IPS-15b (cell line): ENCODE data around the gene PDIA6.

Source experiments
- H3K27me3 ChIP-seq: one replicate; pipeline ENCODE4 v1.6.1; 2013; ENCODE audit warnings: low read length; ENCODE audit not compliant: control insufficient read depth, insufficient read depth
- H3K36me3 ChIP-seq: one replicate; pipeline ENCODE4 v1.6.1; 2013; ENCODE audit warnings: low read length; ENCODE audit not compliant: control insufficient read depth, insufficient read depth
- H3K4me1 ChIP-seq: one replicate; pipeline ENCODE4 v1.6.1; 2013; ENCODE audit warnings: mild to moderate bottlenecking, low read length; ENCODE audit not compliant: control insufficient read depth, insufficient read depth
- H3K4me3 ChIP-seq: one replicate; pipeline ENCODE4 v1.5.1; 2013; ENCODE audit warnings: low read depth, low read length
- H3K9ac ChIP-seq: one replicate; pipeline ENCODE4 v1.6.1; 2013; ENCODE audit warnings: low read depth, mild to moderate bottlenecking, low read length
- H3K9me3 ChIP-seq: one replicate; pipeline ENCODE4 v1.6.1; 2013; ENCODE audit warnings: mild to moderate bottlenecking, low read length; ENCODE audit not compliant: control insufficient read depth, insufficient read depth

Gene PDIA6

GRCh38 chr2:10764096-10764785 lies 48.3 kb downstream of the PDIA6 start:
- H3K9me3 ChIP-seq: no peaks in the 10 kb centered on the region
- no peaks in the 10 kb centered on the region for H3K4me1 ChIP-seq
- no peaks in the 10 kb centered on the region for H3K36me3 ChIP-seq
- no peaks in the 10 kb centered on the region for H3K27me3 ChIP-seq
- no peak overlapping the region for H3K4me3 ChIP-seq
- no peak overlapping the region for H3K9ac ChIP-seq

GRCh38 chr2:10763461-10763800 lies 49.2 kb downstream of the PDIA6 start:
- H3K27me3 ChIP-seq: no peaks in the 10 kb centered on the region
- H3K4me3 ChIP-seq: no peak overlapping the region
- no peaks in the 10 kb centered on the region for H3K4me1 ChIP-seq
- no peaks in the 10 kb centered on the region for H3K36me3 ChIP-seq
- no peaks in the 10 kb centered on the region for H3K9me3 ChIP-seq
- H3K9ac ChIP-seq: no peak overlapping the region

GRCh38 chr2:10762651-10763460 lies 49.7 kb downstream of the PDIA6 start:
- no peaks in the 10 kb centered on the region for H3K27me3 ChIP-seq
- no peaks in the 10 kb centered on the region for H3K4me1 ChIP-seq
- H3K36me3 ChIP-seq: no peaks in the 10 kb centered on the region
- H3K9me3 ChIP-seq: no peaks in the 10 kb centered on the region
- H3K4me3 ChIP-seq: no peak overlapping the region
- no peak overlapping the region for H3K9ac ChIP-seq

- no peaks in the 10 kb centered on the region for H3K4me1 ChIP-seq
- no peaks in the 10 kb centered on the region for H3K36me3 ChIP-seq
- H3K27me3 ChIP-seq: no peaks in the 10 kb centered on the region
- H3K4me3 ChIP-seq: no peak overlapping the region
- H3K9me3 ChIP-seq: no peaks in the 10 kb centered on the region
- no peak overlapping the region for H3K9ac ChIP-seq
Observed at GRCh38 chr2:10761591-10761990, 51.0 kb downstream of the PDIA6 start.

- Histone ChIP-seq H3K27me3 (no peaks in the 10 kb centered on the region), H3K4me1 (no peaks in the 10 kb centered on the region), H3K9me3 (no peaks in the 10 kb centered on the region), H3K4me3 (no peak overlapping the region), H3K36me3 (no peaks in the 10 kb centered on the region), H3K9ac (no peak overlapping the region)
Observed at GRCh38 chr2:10760794-10761504, 51.6 kb downstream of the PDIA6 start.

- Histone ChIP-seq H3K9me3 (no peaks in the 10 kb centered on the region), H3K4me3 (no peak overlapping the region), H3K4me1 (no peaks in the 10 kb centered on the region), H3K36me3 (no peaks in the 10 kb centered on the region), H3K9ac (no peak overlapping the region), H3K27me3 (no peaks in the 10 kb centered on the region)
Observed at GRCh38 chr2:10759151-10759714, 53.4 kb downstream of the PDIA6 start.

- Histone ChIP-seq H3K27me3 (no peaks in the 10 kb centered on the region), H3K4me3 (no peak overlapping the region), H3K36me3 (no peaks in the 10 kb centered on the region), H3K4me1 (no peaks in the 10 kb centered on the region), H3K9ac (no peak overlapping the region), H3K9me3 (no peaks in the 10 kb centered on the region)
Observed at GRCh38 chr2:10757814-10758286, 54.7 kb downstream of the PDIA6 start.

GRCh38 chr2:10755621-10756020 lies 57.0 kb downstream of the PDIA6 start:
- Histone ChIP-seq H3K36me3 (no peaks in the 10 kb centered on the region), H3K4me1 (no peaks in the 10 kb centered on the region)

GRCh38 chr2:10753876-10754275 lies 58.7 kb downstream of the PDIA6 start:
- H3K4me1 ChIP-seq: no peaks in the 10 kb centered on the region
- H3K36me3 ChIP-seq: no peaks in the 10 kb centered on the region
- no peak overlapping the region for H3K9ac ChIP-seq
- H3K9me3 ChIP-seq: no peaks in the 10 kb centered on the region
- no peaks in the 10 kb centered on the region for H3K27me3 ChIP-seq
- no peak overlapping the region for H3K4me3 ChIP-seq

More at GRCh38 chr2:10755621-10756020, 57.0 kb downstream of the PDIA6 start:
- Histone ChIP-seq H3K9me3 (no peaks in the 10 kb centered on the region), H3K4me3 (no peak overlapping the region), H3K9ac (no peak overlapping the region), H3K27me3 (no peaks in the 10 kb centered on the region)

GRCh38 chr2:10753156-10753555 lies 59.4 kb downstream of the PDIA6 start:
- Histone ChIP-seq H3K9me3 (no peaks in the 10 kb centered on the region), H3K36me3 (no peaks in the 10 kb centered on the region), H3K4me1 (no peaks in the 10 kb centered on the region), H3K9ac (no peak overlapping the region), H3K4me3 (no peak overlapping the region), H3K27me3 (no peaks in the 10 kb centered on the region)

GRCh38 chr2:10752236-10752635 lies 60.3 kb downstream of the PDIA6 start:
- no peaks in the 10 kb centered on the region for H3K9me3 ChIP-seq
- H3K36me3 ChIP-seq: no peaks in the 10 kb centered on the region
- no peak overlapping the region for H3K4me3 ChIP-seq
- no peak overlapping the region for H3K9ac ChIP-seq
- H3K27me3 ChIP-seq: no peaks in the 10 kb centered on the region
- H3K4me1 ChIP-seq: no peaks in the 10 kb centered on the region
